ENCODE data around the gene NKTR. TPM values are rescaled to one million over a fixed set of nuclear protein-coding genes. Genes with fewer than 3 reads are reported as not detected.

Gene NKTR
- total RNA-seq, 3 donors from 2014 or later = 132 to 214 (median 175) TPM

DNA sequence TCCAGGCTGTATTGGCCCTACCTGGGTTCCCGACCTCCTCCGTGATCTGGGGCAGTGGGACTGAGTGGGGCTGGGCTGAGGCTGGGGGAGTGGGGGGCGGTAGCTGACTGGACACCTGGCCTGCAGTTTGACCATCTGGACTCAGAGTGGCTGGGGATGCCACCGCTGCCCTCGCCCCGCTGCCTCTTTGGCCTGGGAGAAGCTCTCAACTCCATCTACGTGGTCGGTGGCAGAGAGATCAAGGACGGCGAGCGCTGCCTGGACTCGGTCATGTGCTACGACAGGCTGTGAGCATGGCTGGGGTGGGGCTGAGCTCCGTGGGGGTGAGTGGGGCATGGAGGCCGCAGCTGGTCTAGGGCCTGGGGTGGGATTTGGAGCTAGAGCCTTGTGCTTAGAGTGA is 87.5 kb downstream of the NKTR start:
- Histone ChIP-seq H3K36me3 (no peaks in the 10 kb centered on the region), H3K9me3 (no peaks in the 10 kb centered on the region), H3K27ac (no peak overlapping the region), H3K4me1 (no peaks in the 10 kb centered on the region), H3K4me3 (no peak overlapping the region), H3K27me3 (no peaks in the 10 kb centered on the region)
- no peak for DNase-seq (ENCODE audit: low spot score in 2 of 2)
- TF ChIP-seq POLR2A (IDR thresholded peaks at IDR 0.05) (no peak), POLR2AphosphoS5 (IDR thresholded peaks at IDR 0.05) (no peak)
- TF ChIP-seq, protein P1, sequence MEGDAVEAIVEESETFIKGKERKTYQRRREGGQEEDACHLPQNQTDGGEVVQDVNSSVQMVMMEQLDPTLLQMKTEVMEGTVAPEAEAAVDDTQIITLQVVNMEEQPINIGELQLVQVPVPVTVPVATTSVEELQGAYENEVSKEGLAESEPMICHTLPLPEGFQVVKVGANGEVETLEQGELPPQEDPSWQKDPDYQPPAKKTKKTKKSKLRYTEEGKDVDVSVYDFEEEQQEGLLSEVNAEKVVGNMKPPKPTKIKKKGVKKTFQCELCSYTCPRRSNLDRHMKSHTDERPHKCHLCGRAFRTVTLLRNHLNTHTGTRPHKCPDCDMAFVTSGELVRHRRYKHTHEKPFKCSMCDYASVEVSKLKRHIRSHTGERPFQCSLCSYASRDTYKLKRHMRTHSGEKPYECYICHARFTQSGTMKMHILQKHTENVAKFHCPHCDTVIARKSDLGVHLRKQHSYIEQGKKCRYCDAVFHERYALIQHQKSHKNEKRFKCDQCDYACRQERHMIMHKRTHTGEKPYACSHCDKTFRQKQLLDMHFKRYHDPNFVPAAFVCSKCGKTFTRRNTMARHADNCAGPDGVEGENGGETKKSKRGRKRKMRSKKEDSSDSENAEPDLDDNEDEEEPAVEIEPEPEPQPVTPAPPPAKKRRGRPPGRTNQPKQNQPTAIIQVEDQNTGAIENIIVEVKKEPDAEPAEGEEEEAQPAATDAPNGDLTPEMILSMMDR (IDR thresholded peaks at IDR 0.05) = no peak
- intact Hi-C loops (cut with DNase I; ENCODE audit: low total_unique reads) = no loop called here

DNA sequence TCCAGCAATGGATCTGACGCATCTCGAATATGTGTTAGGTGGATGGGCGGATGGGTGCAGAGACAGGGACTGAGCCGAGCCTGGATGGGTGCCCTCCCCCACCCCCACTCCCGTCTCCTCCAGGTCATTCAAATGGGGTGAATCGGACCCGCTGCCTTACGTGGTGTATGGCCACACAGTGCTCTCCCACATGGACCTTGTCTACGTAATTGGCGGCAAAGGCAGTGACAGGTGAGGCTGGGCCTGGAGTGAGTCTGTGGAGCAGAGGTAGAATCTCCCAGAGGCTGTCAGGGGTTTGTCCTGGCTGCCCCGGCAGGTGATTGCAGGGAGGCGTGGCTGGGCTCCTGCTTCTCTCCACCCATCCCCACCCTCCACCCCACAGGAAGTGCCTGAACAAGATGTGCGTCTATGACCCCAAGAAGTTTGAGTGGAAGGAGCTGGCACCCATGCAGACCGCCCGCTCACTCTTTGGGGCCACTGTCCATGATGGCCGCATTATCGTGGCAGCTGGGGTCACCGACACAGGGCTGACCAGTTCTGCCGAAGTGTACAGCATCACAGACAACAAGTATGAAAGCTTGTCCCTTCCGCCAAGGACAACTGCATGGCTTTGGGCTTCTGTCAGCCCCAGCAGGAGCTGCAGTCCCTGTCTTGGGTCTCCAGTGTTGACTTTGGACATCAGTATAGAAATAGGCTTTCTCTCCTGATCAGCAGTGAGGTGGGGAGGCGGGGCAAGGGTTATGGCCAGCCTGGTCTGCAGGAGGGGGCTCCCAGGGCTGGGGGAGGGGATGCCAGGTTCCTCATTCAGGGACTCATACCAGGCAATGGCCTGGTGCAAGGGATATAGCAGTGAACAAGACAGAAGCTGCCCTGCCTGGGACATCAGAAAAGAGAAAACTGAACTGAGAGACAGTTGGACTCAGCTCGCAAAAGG is 88.3 kb downstream of the NKTR start:
- intact Hi-C loops (cut with DNase I; ENCODE audit: low total_unique reads) = no loop called here
- TF ChIP-seq POLR2A (IDR thresholded peaks at IDR 0.05) (no peak), POLR2AphosphoS5 (IDR thresholded peaks at IDR 0.05) (no peak)
- TF ChIP-seq, protein P1 (IDR thresholded peaks at IDR 0.05) = no peak
- no peak for DNase-seq (ENCODE audit: low spot score in 2 of 2)
- Histone ChIP-seq H3K36me3 (no peaks in the 10 kb centered on the region), H3K4me1 (no peaks in the 10 kb centered on the region), H3K27me3 (no peaks in the 10 kb centered on the region), H3K9me3 (no peaks in the 10 kb centered on the region), H3K27ac (no peak overlapping the region), H3K4me3 (no peak overlapping the region)

DNA sequence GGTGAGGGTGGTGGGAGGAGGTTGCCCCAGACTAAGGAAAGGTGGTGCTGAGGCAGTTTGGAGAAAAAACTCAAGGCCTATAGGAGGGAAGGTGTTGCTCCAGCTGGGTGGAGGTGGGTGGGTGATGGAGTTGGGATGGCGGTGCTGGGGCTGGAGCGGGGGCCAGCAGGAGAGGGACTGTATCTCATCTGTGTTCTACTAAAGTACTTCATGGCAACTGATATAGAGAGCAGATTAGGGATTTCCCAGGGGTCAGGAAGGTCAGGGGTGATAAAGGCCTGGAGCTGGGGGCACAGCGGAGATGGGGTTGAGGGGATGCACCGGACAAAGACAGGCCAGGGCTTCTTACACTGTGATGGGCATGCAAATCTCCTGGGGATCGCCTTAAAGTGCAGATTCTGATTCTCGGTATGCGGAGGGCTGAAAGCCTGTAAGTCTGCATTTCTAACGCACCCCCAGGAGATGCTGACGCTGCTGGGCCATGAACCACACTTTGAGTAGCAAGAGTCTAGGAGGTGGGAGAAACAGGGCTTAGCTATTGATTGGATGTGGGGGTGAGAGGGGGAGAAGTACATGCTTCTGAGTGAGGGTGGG is 89.0 kb downstream of the NKTR start:
- intact Hi-C loops (cut with DNase I; ENCODE audit: low total_unique reads) = no loop called here
- H3K36me3 ChIP-seq = no peaks in the 10 kb centered on the region
- TF ChIP-seq POLR2AphosphoS5 (IDR thresholded peaks at IDR 0.05) (no peak), POLR2A (IDR thresholded peaks at IDR 0.05) (no peak)
- TF ChIP-seq, protein P1 (IDR thresholded peaks at IDR 0.05) = no peak
- DNase-seq (ENCODE audit: low spot score in 2 of 2) = no peak
- no peaks in the 10 kb centered on the region for H3K27me3 ChIP-seq
- H3K9me3 ChIP-seq = no peaks in the 10 kb centered on the region
- no peak overlapping the region for H3K27ac ChIP-seq
- H3K4me3 ChIP-seq = no peak overlapping the region
- H3K4me1 ChIP-seq = no peaks in the 10 kb centered on the region

DNA sequence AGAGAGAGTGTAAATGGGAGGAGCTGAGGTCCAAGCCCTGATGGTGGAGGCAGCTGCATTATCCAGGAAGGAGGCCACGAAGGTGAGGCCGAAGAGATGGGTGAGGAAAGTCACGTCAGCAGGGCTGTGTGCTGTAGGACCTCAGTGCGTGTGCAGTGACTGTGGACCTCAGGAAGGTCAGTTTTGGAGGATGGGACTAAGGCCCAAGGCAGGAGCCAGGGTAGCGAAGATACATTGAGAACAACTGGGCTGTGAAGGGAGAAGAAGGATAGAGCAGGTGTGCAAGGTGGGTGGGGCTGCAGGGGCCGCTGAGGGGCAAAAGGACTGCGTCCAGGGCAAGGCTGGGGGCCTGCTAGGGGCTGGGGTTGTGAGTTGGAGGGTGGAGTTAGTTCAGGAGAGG is 89.7 kb downstream of the NKTR start:
- no peak for TF ChIP-seq POLR2AphosphoS5 (IDR thresholded peaks at IDR 0.05)
- no peak for TF ChIP-seq POLR2A (IDR thresholded peaks at IDR 0.05)
- TF ChIP-seq, protein P1 (IDR thresholded peaks at IDR 0.05) = no peak
- Histone ChIP-seq H3K4me3 (no peak overlapping the region), H3K27me3 (no peaks in the 10 kb centered on the region), H3K4me1 (no peaks in the 10 kb centered on the region), H3K27ac (no peak overlapping the region), H3K36me3 (no peaks in the 10 kb centered on the region), H3K9me3 (no peaks in the 10 kb centered on the region)
- no peak for DNase-seq (ENCODE audit: low spot score in 2 of 2)
- intact Hi-C loops (cut with DNase I; ENCODE audit: low total_unique reads) = no loop called here
